ENCODE data around the gene CHRNA1. TPM values are rescaled to one million over a fixed set of nuclear protein-coding genes. Genes with fewer than 3 reads are reported as not detected.

Gene CHRNA1
- not detected for polyA plus RNA-seq

- no peaks in the 10 kb centered on the region for H3K9me3 Mint-ChIP-seq
- no peak within 1 kb of the TSS for H3K4me3 Mint-ChIP-seq
- no peak within 1 kb of the TSS for H3K27ac Mint-ChIP-seq
- peaks cover 0 to 2% (median 2%) of the 10 kb centered on the region in 3 donors for H3K27me3 Mint-ChIP-seq (ENCODE audit: low read depth in 3 of 3)
- DNase-seq = no peak
- H3K4me1 Mint-ChIP-seq = no peaks in the 10 kb centered on the region
- no peaks in the 10 kb centered on the region for H3K36me3 Mint-ChIP-seq
Observed at GRCh38 chr2:174764280-174765255, at the start of gene CHRNA1. Gene CHRNA1 (minus strand): TSS chr2:174764472. CDS start chr2:174764394, 78 bp downstream.

- no peaks in the 10 kb centered on the region for H3K4me1 Mint-ChIP-seq
- no peak overlapping the region for H3K4me3 Mint-ChIP-seq
Observed at GRCh38 chr2:174812037-174812436, 47.8 kb upstream of the CHRNA1 start.

GRCh38 chr2:174807931-174808330, 43.7 kb upstream of the CHRNA1 start:
- Mint-ChIP-seq H3K36me3 (no peaks in the 10 kb centered on the region), H3K4me1 (no peaks in the 10 kb centered on the region), H3K27ac (no peak overlapping the region), H3K4me3 (no peak overlapping the region), H3K9me3 (no peaks in the 10 kb centered on the region), H3K27me3 (ENCODE audit: low read depth in 3 of 3) (no peaks in the 10 kb centered on the region)
- DNase-seq = no peak

More at GRCh38 chr2:174812037-174812436, 47.8 kb upstream of the CHRNA1 start:
- Mint-ChIP-seq H3K36me3 (peaks cover 0 to 4% (median 0%) of the 10 kb centered on the region in 3 donors), H3K27ac (no peak overlapping the region), H3K27me3 (ENCODE audit: low read depth in 3 of 3) (peaks cover 0 to 1% (median 0%) of the 10 kb centered on the region in 3 donors), H3K9me3 (no peaks in the 10 kb centered on the region)
- DNase-seq = no peak

GRCh38 chr2:174805803-174806202, 41.5 kb upstream of the CHRNA1 start:
- Mint-ChIP-seq H3K36me3 (no peaks in the 10 kb centered on the region), H3K27ac (no peak overlapping the region), H3K9me3 (no peaks in the 10 kb centered on the region), H3K4me1 (no peaks in the 10 kb centered on the region), H3K27me3 (ENCODE audit: low read depth in 3 of 3) (peaks cover 0 to 1% (median 0%) of the 10 kb centered on the region in 3 donors), H3K4me3 (no peak overlapping the region)
- DNase-seq = no peak

- H3K36me3 Mint-ChIP-seq = no peaks in the 10 kb centered on the region
- no peaks in the 10 kb centered on the region for H3K9me3 Mint-ChIP-seq
- no peaks in the 10 kb centered on the region for H3K4me1 Mint-ChIP-seq
- no peak overlapping the region for H3K4me3 Mint-ChIP-seq
- peaks cover 0 to 1% (median 0%) of the 10 kb centered on the region in 3 donors for H3K27me3 Mint-ChIP-seq (ENCODE audit: low read depth in 3 of 3)
- DNase-seq = no peak
- no peak overlapping the region for H3K27ac Mint-ChIP-seq
Observed at GRCh38 chr2:174802459-174802858, 38.2 kb upstream of the CHRNA1 start.

GRCh38 chr2:174800436-174801205, 36.3 kb upstream of the CHRNA1 start:
- no peaks in the 10 kb centered on the region for H3K4me1 Mint-ChIP-seq
- H3K4me3 Mint-ChIP-seq = no peak overlapping the region
- no peaks in the 10 kb centered on the region for H3K36me3 Mint-ChIP-seq
- no peak overlapping the region for H3K27ac Mint-ChIP-seq
- H3K9me3 Mint-ChIP-seq = no peaks in the 10 kb centered on the region
- peaks cover 0 to 1% (median 0%) of the 10 kb centered on the region in 3 donors for H3K27me3 Mint-ChIP-seq (ENCODE audit: low read depth in 3 of 3)
- DNase-seq = no peak

- H3K27me3 Mint-ChIP-seq (ENCODE audit: low read depth in 3 of 3) = peaks cover 0 to 3% (median 1%) of the 10 kb centered on the region in 3 donors
- DNase-seq = no peak
- no peak overlapping the region for H3K27ac Mint-ChIP-seq
- no peaks in the 10 kb centered on the region for H3K9me3 Mint-ChIP-seq
- H3K4me1 Mint-ChIP-seq = no peaks in the 10 kb centered on the region
- H3K36me3 Mint-ChIP-seq = no peaks in the 10 kb centered on the region
- H3K4me3 Mint-ChIP-seq = no peak overlapping the region
Observed at GRCh38 chr2:174798801-174799200, 34.5 kb upstream of the CHRNA1 start.

GRCh38 chr2:174797781-174798276, 33.6 kb upstream of the CHRNA1 start:
- Mint-ChIP-seq H3K36me3 (no peaks in the 10 kb centered on the region), H3K27ac (no peak overlapping the region), H3K4me3 (no peak overlapping the region), H3K4me1 (no peaks in the 10 kb centered on the region), H3K9me3 (no peaks in the 10 kb centered on the region), H3K27me3 (ENCODE audit: low read depth in 3 of 3) (peaks cover 0 to 7% (median 3%) of the 10 kb centered on the region in 3 donors)
- no peak for DNase-seq

- H3K4me1 Mint-ChIP-seq = no peaks in the 10 kb centered on the region
- no peaks in the 10 kb centered on the region for H3K9me3 Mint-ChIP-seq
- DNase-seq = no peak
- peaks cover 0 to 9% (median 3%) of the 10 kb centered on the region in 3 donors for H3K27me3 Mint-ChIP-seq (ENCODE audit: low read depth in 3 of 3)
- no peak overlapping the region for H3K27ac Mint-ChIP-seq
- H3K36me3 Mint-ChIP-seq = no peaks in the 10 kb centered on the region
- no peak overlapping the region for H3K4me3 Mint-ChIP-seq
Observed at GRCh38 chr2:174796319-174796771, 32.1 kb upstream of the CHRNA1 start.

GRCh38 chr2:174794851-174795374, 30.6 kb upstream of the CHRNA1 start:
- no peak overlapping the region for H3K4me3 Mint-ChIP-seq
- no peaks in the 10 kb centered on the region for H3K9me3 Mint-ChIP-seq
- H3K27me3 Mint-ChIP-seq (ENCODE audit: low read depth in 3 of 3) = peaks cover 0 to 13% (median 2%) of the 10 kb centered on the region in 3 donors
- H3K27ac Mint-ChIP-seq = no peak overlapping the region
- no peaks in the 10 kb centered on the region for H3K4me1 Mint-ChIP-seq
- DNase-seq = no peak
- H3K36me3 Mint-ChIP-seq = no peaks in the 10 kb centered on the region

- no peak overlapping the region for H3K4me3 Mint-ChIP-seq
- H3K27me3 Mint-ChIP-seq (ENCODE audit: low read depth in 3 of 3) = peaks cover 0 to 14% (median 2%) of the 10 kb centered on the region in 3 donors
- no peaks in the 10 kb centered on the region for H3K36me3 Mint-ChIP-seq
- DNase-seq = no peak
- no peak overlapping the region for H3K27ac Mint-ChIP-seq
- peaks cover 0 to 2% of the 10 kb centered on the region in 2 donors for H3K4me1 Mint-ChIP-seq
- H3K9me3 Mint-ChIP-seq = no peaks in the 10 kb centered on the region
Observed at GRCh38 chr2:174792309-174793025, 28.2 kb upstream of the CHRNA1 start.

GRCh38 chr2:174791746-174792280, 27.5 kb upstream of the CHRNA1 start:
- H3K36me3 Mint-ChIP-seq = no peaks in the 10 kb centered on the region
- peaks cover 0 to 2% of the 10 kb centered on the region in 2 donors for H3K4me1 Mint-ChIP-seq
- no peak overlapping the region for H3K4me3 Mint-ChIP-seq
- H3K9me3 Mint-ChIP-seq = no peaks in the 10 kb centered on the region
- no peak overlapping the region for H3K27ac Mint-ChIP-seq
- peaks cover 0 to 14% (median 2%) of the 10 kb centered on the region in 3 donors for H3K27me3 Mint-ChIP-seq (ENCODE audit: low read depth in 3 of 3)
- DNase-seq = no peak

GRCh38 chr2:174791020-174791419, 26.7 kb upstream of the CHRNA1 start:
- Mint-ChIP-seq H3K36me3 (no peaks in the 10 kb centered on the region), H3K27me3 (ENCODE audit: low read depth in 3 of 3) (peaks cover 0 to 14% (median 2%) of the 10 kb centered on the region in 3 donors), H3K27ac (no peak overlapping the region)

More at GRCh38 chr2:174791020-174791419, 26.7 kb upstream of the CHRNA1 start:
- no peak for DNase-seq
- H3K4me3 Mint-ChIP-seq = no peak overlapping the region
- no peaks in the 10 kb centered on the region for H3K9me3 Mint-ChIP-seq
- peaks cover 0 to 2% of the 10 kb centered on the region in 2 donors for H3K4me1 Mint-ChIP-seq

Data from immature natural killer cell (primary cell).